Measurements from ENCODE around the gene LGI4. TPM values are rescaled to one million over a fixed set of nuclear protein-coding genes. Genes with fewer than 3 reads are reported as not detected.

Gene LGI4
- total RNA-seq, 1 donor, result 0.72 TPM

DNA sequence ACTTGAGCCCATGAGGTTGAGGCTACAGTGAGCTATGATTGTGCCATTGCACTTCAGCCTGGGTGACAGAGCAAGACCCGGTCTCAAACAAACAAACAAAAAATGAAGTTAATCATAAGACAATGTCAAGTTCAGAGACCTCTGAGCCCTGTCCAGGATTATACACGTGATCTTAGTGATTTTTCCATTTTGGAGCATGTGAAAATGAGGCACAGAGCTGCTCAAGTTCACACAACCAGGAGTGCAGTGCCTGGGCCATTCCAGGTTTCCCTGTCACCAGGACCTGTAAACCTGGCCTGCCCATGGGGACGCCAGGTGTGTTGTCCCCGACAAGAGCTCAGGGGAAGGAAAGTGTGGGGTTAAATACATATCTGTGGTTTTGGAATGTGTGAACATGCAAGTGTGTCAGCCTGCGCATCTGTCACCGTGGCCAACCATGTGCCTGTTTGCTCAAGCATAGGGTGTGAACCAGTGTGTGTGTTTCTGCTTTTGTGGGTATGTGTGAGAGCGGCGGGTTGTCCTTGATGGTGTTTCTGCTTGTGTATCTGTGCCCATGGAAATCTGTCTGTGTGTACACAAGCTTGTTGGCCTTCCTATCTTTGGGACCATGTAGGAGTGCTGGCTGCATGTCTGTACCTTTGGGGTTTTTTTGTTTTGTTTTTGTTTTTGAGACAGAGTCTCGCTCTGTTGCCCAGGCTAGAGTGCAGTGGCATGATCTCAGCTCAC lies 2.3 kb upstream of the LGI4 start:
- Histone ChIP-seq H3K4me3 (ENCODE audit: insufficient read depth, low read length) (no peak overlapping the region), H3K36me3 (ENCODE audit: insufficient read depth, low read length) (no peaks in the 10 kb centered on the region), H3K4me2 (ENCODE audit: insufficient read depth, low read length) (no peak overlapping the region), H3K79me2 (ENCODE audit: insufficient read depth, low read length) (no peaks in the 10 kb centered on the region), H3K9me3 (ENCODE audit: low read depth, low read length) (no peaks in the 10 kb centered on the region), H4K20me1 (ENCODE audit: insufficient read depth, low read length) (no peaks in the 10 kb centered on the region), H3K4me1 (ENCODE audit: insufficient read depth, low read length) (peaks cover 14% of the 10 kb centered on the region), H3K27ac (ENCODE audit: low read depth, low read length) (no peak overlapping the region), H2AFZ (ENCODE audit: low read length) (no peak overlapping the region), H3K27me3 (ENCODE audit: insufficient read depth, low read length) (peaks cover 36% of the 10 kb centered on the region)
- TF ChIP-seq, protein P1, sequence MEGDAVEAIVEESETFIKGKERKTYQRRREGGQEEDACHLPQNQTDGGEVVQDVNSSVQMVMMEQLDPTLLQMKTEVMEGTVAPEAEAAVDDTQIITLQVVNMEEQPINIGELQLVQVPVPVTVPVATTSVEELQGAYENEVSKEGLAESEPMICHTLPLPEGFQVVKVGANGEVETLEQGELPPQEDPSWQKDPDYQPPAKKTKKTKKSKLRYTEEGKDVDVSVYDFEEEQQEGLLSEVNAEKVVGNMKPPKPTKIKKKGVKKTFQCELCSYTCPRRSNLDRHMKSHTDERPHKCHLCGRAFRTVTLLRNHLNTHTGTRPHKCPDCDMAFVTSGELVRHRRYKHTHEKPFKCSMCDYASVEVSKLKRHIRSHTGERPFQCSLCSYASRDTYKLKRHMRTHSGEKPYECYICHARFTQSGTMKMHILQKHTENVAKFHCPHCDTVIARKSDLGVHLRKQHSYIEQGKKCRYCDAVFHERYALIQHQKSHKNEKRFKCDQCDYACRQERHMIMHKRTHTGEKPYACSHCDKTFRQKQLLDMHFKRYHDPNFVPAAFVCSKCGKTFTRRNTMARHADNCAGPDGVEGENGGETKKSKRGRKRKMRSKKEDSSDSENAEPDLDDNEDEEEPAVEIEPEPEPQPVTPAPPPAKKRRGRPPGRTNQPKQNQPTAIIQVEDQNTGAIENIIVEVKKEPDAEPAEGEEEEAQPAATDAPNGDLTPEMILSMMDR (IDR thresholded peaks at IDR 0.05; ENCODE audit: extremely low read depth, low read depth, low read length), result no peak
- peak; percentile 83 for DNase-seq (ENCODE audit: insufficient read length, low spot score, missing footprints)

DNA sequence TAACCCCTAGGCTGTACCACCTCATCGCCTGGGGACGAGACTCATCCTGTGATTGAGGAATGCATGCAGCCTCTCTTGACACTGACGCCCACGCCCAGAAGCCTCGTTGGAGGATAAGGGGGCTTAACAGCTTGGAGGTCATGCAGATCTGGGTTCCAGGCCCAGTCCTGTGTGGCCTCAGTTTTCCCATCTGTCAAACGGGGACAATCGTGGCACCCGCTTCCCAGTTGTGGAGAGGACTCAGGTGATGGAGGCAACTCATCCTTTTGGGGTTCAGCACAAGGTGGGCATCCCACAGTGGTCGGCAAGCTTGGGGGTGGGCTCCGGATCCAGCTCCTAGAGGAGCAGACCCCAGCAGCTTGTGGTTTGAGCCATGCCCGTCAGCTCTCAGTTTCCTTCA lies 1.4 kb upstream of the LGI4 start:
- Histone ChIP-seq H4K20me1 (ENCODE audit: insufficient read depth, low read length) (no peaks in the 10 kb centered on the region), H3K27ac (ENCODE audit: low read depth, low read length) (no peak overlapping the region), H3K4me3 (ENCODE audit: insufficient read depth, low read length) (no peak overlapping the region), H3K27me3 (ENCODE audit: insufficient read depth, low read length) (peaks cover 32% of the 10 kb centered on the region), H2AFZ (ENCODE audit: low read length) (no peak overlapping the region), H3K79me2 (ENCODE audit: insufficient read depth, low read length) (no peaks in the 10 kb centered on the region), H3K4me2 (ENCODE audit: insufficient read depth, low read length) (no peak overlapping the region), H3K36me3 (ENCODE audit: insufficient read depth, low read length) (no peaks in the 10 kb centered on the region), H3K4me1 (ENCODE audit: insufficient read depth, low read length) (peaks cover 14% of the 10 kb centered on the region), H3K9me3 (ENCODE audit: low read depth, low read length) (no peaks in the 10 kb centered on the region)
- TF ChIP-seq, protein P1 (IDR thresholded peaks at IDR 0.05; ENCODE audit: extremely low read depth, low read depth, low read length), result no peak
- peak; percentile 0 for DNase-seq (ENCODE audit: insufficient read length, low spot score, missing footprints)

DNA sequence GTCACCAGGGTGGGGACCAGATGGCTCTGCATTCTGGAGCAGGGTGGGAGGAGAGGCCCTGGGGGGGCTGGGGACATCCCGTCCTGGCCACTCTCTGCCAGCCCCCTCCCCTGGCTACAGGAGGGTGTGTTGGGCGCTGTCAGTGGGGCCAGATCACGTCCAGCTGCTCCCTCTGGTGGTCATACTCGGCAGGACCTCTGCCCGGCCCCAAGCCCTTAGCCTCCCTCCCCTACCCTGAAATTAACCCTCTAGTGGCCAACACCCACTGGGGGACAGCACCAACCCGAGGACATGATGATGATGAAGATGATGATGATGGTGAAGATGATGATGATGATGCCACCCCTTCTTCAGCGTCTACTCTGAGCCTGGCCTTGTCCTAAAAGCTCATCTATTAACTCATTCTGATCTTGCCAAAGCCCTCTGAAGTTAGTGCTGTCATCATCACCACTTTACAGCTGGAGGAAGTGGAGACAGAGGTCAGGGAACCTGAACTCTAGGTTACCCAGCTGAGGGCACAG lies 590 bp upstream of the LGI4 start:
- H3K79me2 ChIP-seq (ENCODE audit: insufficient read depth, low read length), result no peaks in the 10 kb centered on the region
- no peak overlapping the region for H3K27ac ChIP-seq (ENCODE audit: low read depth, low read length)
- H3K4me3 ChIP-seq (ENCODE audit: insufficient read depth, low read length), result peak overlapping the region; percentile 37
- peaks cover 32% of the 10 kb centered on the region for H3K27me3 ChIP-seq (ENCODE audit: insufficient read depth, low read length)
- no peaks in the 10 kb centered on the region for H4K20me1 ChIP-seq (ENCODE audit: insufficient read depth, low read length)
- no peaks in the 10 kb centered on the region for H3K9me3 ChIP-seq (ENCODE audit: low read depth, low read length)
- TF ChIP-seq, protein P1 (IDR thresholded peaks at IDR 0.05; ENCODE audit: extremely low read depth, low read depth, low read length), result peak; percentile 84
- H3K4me1 ChIP-seq (ENCODE audit: insufficient read depth, low read length), result peaks cover 14% of the 10 kb centered on the region
- no peak overlapping the region for H2AFZ ChIP-seq (ENCODE audit: low read length)
- H3K36me3 ChIP-seq (ENCODE audit: insufficient read depth, low read length), result no peaks in the 10 kb centered on the region
- peak overlapping the region; percentile 32 for H3K4me2 ChIP-seq (ENCODE audit: insufficient read depth, low read length)
- DNase-seq (ENCODE audit: insufficient read length, low spot score, missing footprints), result peak; percentile 99

DNA sequence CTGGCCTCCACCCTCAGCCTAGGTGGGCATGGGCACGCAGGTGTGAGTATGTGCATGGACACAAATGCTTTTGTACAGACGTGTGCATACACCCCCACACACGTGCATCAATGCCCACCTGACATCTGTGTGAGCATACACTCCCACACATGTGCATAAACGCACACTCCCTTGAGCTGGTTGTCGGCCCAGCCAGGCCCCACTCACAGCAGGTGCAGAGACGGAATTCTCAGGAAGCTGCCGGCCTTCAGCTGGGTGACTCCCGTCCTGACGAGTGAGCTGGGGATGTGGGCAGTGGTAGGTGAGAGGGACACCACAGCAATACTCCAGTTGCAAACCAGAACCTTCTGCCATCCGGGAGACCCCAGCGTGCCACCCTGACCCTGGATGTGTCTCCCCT lies 1.0 kb downstream of the LGI4 start:
- no peak for DNase-seq (ENCODE audit: insufficient read length, low spot score, missing footprints)
- H3K27me3 ChIP-seq (ENCODE audit: insufficient read depth, low read length), result peaks cover 27% of the 10 kb centered on the region
- H3K4me3 ChIP-seq (ENCODE audit: insufficient read depth, low read length), result no peak overlapping the region
- H3K4me1 ChIP-seq (ENCODE audit: insufficient read depth, low read length), result peaks cover 2% of the 10 kb centered on the region
- H2AFZ ChIP-seq (ENCODE audit: low read length), result no peak overlapping the region
- no peak overlapping the region for H3K27ac ChIP-seq (ENCODE audit: low read depth, low read length)
- H3K79me2 ChIP-seq (ENCODE audit: insufficient read depth, low read length), result no peaks in the 10 kb centered on the region
- H3K36me3 ChIP-seq (ENCODE audit: insufficient read depth, low read length), result no peaks in the 10 kb centered on the region
- no peak overlapping the region for H3K4me2 ChIP-seq (ENCODE audit: insufficient read depth, low read length)
- H3K9me3 ChIP-seq (ENCODE audit: low read depth, low read length), result no peaks in the 10 kb centered on the region
- TF ChIP-seq, protein P1 (IDR thresholded peaks at IDR 0.05; ENCODE audit: extremely low read depth, low read depth, low read length), result no peak
- no peaks in the 10 kb centered on the region for H4K20me1 ChIP-seq (ENCODE audit: insufficient read depth, low read length)

All from osteoblast (primary cell).